Liver (tissue), 9 donors: ENCODE results near the gene NINJ2. TPM values are rescaled to one million over a fixed set of nuclear protein-coding genes. Genes with fewer than 3 reads are reported as not detected.
A peak's percentile ranks its signal among the peaks of the same experiment; 100 is the strongest.

ENCODE experiments used
- DNase-seq: peaks from one replicate; pipeline ENCODE4 v3.0.0-alpha.2; 2017; ENCODE audit warnings: low spot score
- H3K27ac ChIP-seq, 2 donors: one replicate each; pipeline ENCODE4 v1.7.0; 2013; ENCODE audit warnings: inconsistent platforms in 2 of 2, low read length in 2 of 2, control low read depth in 1 of 2, low read depth in 1 of 2, mild to moderate bottlenecking in 1 of 2
- H3K27me3 ChIP-seq, 4 donors: one replicate each; pipeline versions ENCODE4 v1.6.1 to v1.7.0; 2013; ENCODE audit warnings: low read length in 3 of 4, inconsistent platforms in 1 of 4, mild to moderate bottlenecking in 1 of 4, moderate library complexity in 1 of 4; ENCODE audit not compliant: control insufficient read depth in 4 of 4, insufficient read depth in 4 of 4
- H3K36me3 ChIP-seq, 4 donors: one replicate each; pipeline versions ENCODE4 v1.6.1 to v1.7.0; 2013; ENCODE audit warnings: low read length in 3 of 4, mild to moderate bottlenecking in 3 of 4, low read depth in 1 of 4, moderate library complexity in 1 of 4; ENCODE audit not compliant: control insufficient read depth in 4 of 4, insufficient read depth in 3 of 4
- H3K4me1 ChIP-seq, 4 donors: one replicate each; pipeline versions ENCODE4 v1.6.1 to v1.7.0; 2013; ENCODE audit warnings: low read length in 3 of 4, mild to moderate bottlenecking in 3 of 4, moderate library complexity in 1 of 4; ENCODE audit not compliant: control insufficient read depth in 4 of 4, insufficient read depth in 4 of 4
- H3K4me3 ChIP-seq, 3 donors: one replicate each; pipeline versions ENCODE4 v1.6.1 to v1.7.0; 2013; ENCODE audit warnings: low read length in 3 of 3, control low read depth in 1 of 3, low read depth in 1 of 3, mild to moderate bottlenecking in 1 of 3
- H3K9ac ChIP-seq, 2 donors: one replicate each; pipeline ENCODE4 v1.7.0; 2013; ENCODE audit warnings: low read length in 2 of 2, mild to moderate bottlenecking in 2 of 2, moderate library complexity in 2 of 2, control low read depth in 1 of 2, low read depth in 1 of 2
- H3K9me3 ChIP-seq, 4 donors: one replicate each; pipeline versions ENCODE4 v1.6.1 to v1.7.0; 2013; ENCODE audit warnings: low read length in 3 of 4; ENCODE audit not compliant: control insufficient read depth in 4 of 4
- EGR1 ChIP-seq, 2 donors: IDR thresholded peaks; 2 replicates each; pipeline ENCODE4 v1.6.1; 2016 to 2018; ENCODE audit warnings: antibody characterized with exemption in 2 of 2, low read depth in 2 of 2
- FOXA1 ChIP-seq: IDR thresholded peaks from 2 replicates; pipeline ENCODE4 v1.6.1; 2016; ENCODE audit warnings: antibody characterized with exemption
- FOXA2 ChIP-seq: IDR thresholded peaks from 2 replicates; pipeline ENCODE4 v1.6.1; 2016; ENCODE audit warnings: antibody characterized with exemption
- GABPA ChIP-seq, 2 donors: IDR thresholded peaks in 1 of 2; conservative IDR thresholded peaks in 1 of 2; 2 replicates each; pipeline ENCODE4 v1.6.1; 2016; ENCODE audit warnings: antibody characterized with exemption in 2 of 2, mild to moderate bottlenecking in 1 of 2, moderate library complexity in 1 of 2
- HNF4G ChIP-seq: IDR thresholded peaks from 2 replicates; pipeline ENCODE4 v1.6.1; 2016; ENCODE audit warnings: antibody characterized with exemption
- JUND ChIP-seq, 2 donors: IDR thresholded peaks; 2 replicates each; pipeline ENCODE4 v1.6.1; 2016; ENCODE audit warnings: antibody characterized with exemption in 2 of 2
- NR2F2 ChIP-seq: IDR thresholded peaks from 2 replicates; pipeline ENCODE4 v1.6.1; 2016; ENCODE audit warnings: antibody characterized with exemption
- RXRA ChIP-seq, 2 donors: IDR thresholded peaks; 2 replicates each; pipeline ENCODE4 v1.6.1; 2017 to 2018; ENCODE audit warnings: antibody characterized with exemption in 2 of 2, mild to moderate bottlenecking in 1 of 2
- SP1 ChIP-seq: IDR thresholded peaks from 2 replicates; pipeline ENCODE4 v1.6.1; 2018; ENCODE audit warnings: antibody characterized with exemption, mild to moderate bottlenecking
- TAF1 ChIP-seq: conservative IDR thresholded peaks from 2 replicates; pipeline ENCODE4 v1.6.1; 2016; ENCODE audit warnings: antibody characterized with exemption, mild to moderate bottlenecking
- YY1 ChIP-seq: IDR thresholded peaks from 2 replicates; pipeline ENCODE4 v1.6.1; 2016; ENCODE audit warnings: antibody characterized with exemption, mild to moderate bottlenecking
- WGBS: extraction: QIAGEN DNeasy Blood & Tissue Kit; methylation state at CpG from one replicate; pipeline ENCODE4 v1.1.7; 2013; 5-methylcytosine and 5-hydroxymethylcytosine counted together
- polyA plus RNA-seq, 2 donors: library from polyadenylated mRNA; stranded (reverse) in 1 of 2; unstranded in 1 of 2; fragments of 200-250 nt in 1 of 2; fragments of >200 nt in 1 of 2; fragmentation: Nextera tagmentation in 1 of 2; extraction: Ambion mirVana in 1 of 2; gene quantifications; one replicate each; pipeline versions ENCODE4 v1.2.1 to v1.2.3, GENCODE V29; 2013 to 2015
- total RNA-seq, 2 donors: library from RNA; depleted of rRNA; stranded (reverse); fragments of >200 nt; gene quantifications; one replicate each; pipeline ENCODE4 v1.2.3, GENCODE V29; 2014
- TF ChIP-seq, protein P1 (sequence below): IDR thresholded peaks from 2 replicates; pipeline ENCODE4 v1.6.1; 2016; ENCODE audit warnings: antibody characterized with exemption
- TF ChIP-seq, protein P2 (sequence below): IDR thresholded peaks from 2 replicates; pipeline ENCODE4 v1.6.1; 2016; ENCODE audit warnings: antibody characterized with exemption
- TF ChIP-seq, protein P3 (sequence below): fragments of 150-350 bp; IDR thresholded peaks from 2 replicates; pipeline ENCODE4 v1.5.1; 2017; ENCODE audit warnings: improper control_type of control experiment, low read depth, low read length; ENCODE audit not compliant: missing input control
- TF ChIP-seq, protein P4 (sequence below): IDR thresholded peaks from 2 replicates; pipeline ENCODE4 v1.6.1; 2016; ENCODE audit warnings: antibody characterized with exemption
- donor health status: healthy.
- donor health status: healthy.
- donor health status: healthy.
- donor health status: healthy.
- donor health status: healthy.

Gene NINJ2
- total and polyA plus RNA-seq, 4 donors = 6.7 to 16.5 (median 15.4) TPM

DNA sequence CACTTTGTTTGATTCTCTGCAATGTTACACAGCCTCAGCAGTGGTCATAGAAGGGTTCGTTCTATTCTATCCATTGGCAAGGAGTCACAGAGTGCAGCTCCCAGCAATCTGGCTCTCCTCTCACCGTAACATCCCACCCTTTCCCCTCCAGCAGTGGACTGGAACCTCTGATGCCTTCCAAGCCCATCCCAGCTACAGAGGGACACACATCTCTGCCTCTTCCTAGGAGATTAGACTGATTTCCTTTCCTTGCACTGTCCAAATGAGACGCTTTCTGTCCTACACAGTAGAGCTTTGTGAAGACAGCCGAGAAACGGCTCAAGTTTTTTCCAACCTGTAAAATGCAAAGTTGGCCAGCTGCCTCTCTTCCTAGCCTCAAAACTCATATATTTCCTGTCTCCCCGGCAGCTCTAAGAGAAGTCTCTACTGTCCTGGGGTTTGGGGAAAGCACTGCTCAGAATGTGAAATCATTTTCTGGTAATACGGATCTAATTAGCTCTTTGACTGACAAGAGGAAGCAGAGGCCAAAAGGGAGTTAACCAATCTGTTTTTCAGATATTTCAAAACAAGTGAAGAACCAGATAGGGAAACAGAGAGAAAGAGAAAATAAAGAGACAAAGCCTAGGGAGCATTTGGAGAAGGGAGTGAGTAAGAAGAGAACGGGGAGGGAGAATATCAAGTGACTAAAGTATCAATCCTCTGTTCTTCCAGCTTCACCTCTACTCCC is 516 bp downstream of the NINJ2 start:
- H3K36me3 ChIP-seq = no peaks in the 10 kb centered on the region
- peak overlapping the region in 1 of 2 donors; percentile 1 for H3K27ac ChIP-seq
- no peaks in the 10 kb centered on the region for H3K9me3 ChIP-seq
- H3K4me1 ChIP-seq = peaks cover 4 to 17% (median 6%) of the 10 kb centered on the region in 4 donors
- no peaks in the 10 kb centered on the region for H3K27me3 ChIP-seq
- no peak for DNase-seq
- 62% methylated on average over 8 of the region's 8 CpGs for WGBS
- peak overlapping the region in 1 of 2 donors; percentile 65 for H3K9ac ChIP-seq
- H3K4me3 ChIP-seq = no peak overlapping the region
- TF ChIP-seq RXRA (IDR thresholded peaks at IDR 0.05) (no peak), TAF1 (no peak), NR2F2 (no peak), YY1 (no peak), JUND (IDR thresholded peaks at IDR 0.05) (no peak), HNF4G (no peak), FOXA2 (no peak), GABPA (IDR thresholded peaks at IDR 0.05 in 1 of 2, conservative IDR thresholded peaks at IDR 0.05 in 1 of 2) (no peak), FOXA1 (no peak), EGR1 (IDR thresholded peaks at IDR 0.05; ENCODE audit: low read depth in 2 of 2) (no peak), SP1 (no peak)
- TF ChIP-seq, protein P1, sequence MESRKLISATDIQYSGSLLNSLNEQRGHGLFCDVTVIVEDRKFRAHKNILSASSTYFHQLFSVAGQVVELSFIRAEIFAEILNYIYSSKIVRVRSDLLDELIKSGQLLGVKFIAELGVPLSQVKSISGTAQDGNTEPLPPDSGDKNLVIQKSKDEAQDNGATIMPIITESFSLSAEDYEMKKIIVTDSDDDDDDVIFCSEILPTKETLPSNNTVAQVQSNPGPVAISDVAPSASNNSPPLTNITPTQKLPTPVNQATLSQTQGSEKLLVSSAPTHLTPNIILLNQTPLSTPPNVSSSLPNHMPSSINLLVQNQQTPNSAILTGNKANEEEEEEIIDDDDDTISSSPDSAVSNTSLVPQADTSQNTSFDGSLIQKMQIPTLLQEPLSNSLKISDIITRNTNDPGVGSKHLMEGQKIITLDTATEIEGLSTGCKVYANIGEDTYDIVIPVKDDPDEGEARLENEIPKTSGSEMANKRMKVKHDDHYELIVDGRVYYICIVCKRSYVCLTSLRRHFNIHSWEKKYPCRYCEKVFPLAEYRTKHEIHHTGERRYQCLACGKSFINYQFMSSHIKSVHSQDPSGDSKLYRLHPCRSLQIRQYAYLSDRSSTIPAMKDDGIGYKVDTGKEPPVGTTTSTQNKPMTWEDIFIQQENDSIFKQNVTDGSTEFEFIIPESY = no peak
- TF ChIP-seq, protein P2, sequence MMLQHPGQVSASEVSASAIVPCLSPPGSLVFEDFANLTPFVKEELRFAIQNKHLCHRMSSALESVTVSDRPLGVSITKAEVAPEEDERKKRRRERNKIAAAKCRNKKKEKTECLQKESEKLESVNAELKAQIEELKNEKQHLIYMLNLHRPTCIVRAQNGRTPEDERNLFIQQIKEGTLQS = no peak
- TF ChIP-seq, protein P3, sequence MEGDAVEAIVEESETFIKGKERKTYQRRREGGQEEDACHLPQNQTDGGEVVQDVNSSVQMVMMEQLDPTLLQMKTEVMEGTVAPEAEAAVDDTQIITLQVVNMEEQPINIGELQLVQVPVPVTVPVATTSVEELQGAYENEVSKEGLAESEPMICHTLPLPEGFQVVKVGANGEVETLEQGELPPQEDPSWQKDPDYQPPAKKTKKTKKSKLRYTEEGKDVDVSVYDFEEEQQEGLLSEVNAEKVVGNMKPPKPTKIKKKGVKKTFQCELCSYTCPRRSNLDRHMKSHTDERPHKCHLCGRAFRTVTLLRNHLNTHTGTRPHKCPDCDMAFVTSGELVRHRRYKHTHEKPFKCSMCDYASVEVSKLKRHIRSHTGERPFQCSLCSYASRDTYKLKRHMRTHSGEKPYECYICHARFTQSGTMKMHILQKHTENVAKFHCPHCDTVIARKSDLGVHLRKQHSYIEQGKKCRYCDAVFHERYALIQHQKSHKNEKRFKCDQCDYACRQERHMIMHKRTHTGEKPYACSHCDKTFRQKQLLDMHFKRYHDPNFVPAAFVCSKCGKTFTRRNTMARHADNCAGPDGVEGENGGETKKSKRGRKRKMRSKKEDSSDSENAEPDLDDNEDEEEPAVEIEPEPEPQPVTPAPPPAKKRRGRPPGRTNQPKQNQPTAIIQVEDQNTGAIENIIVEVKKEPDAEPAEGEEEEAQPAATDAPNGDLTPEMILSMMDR = no peak
- TF ChIP-seq, protein P4, sequence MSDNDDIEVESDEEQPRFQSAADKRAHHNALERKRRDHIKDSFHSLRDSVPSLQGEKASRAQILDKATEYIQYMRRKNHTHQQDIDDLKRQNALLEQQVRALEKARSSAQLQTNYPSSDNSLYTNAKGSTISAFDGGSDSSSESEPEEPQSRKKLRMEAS = no peak

DNA sequence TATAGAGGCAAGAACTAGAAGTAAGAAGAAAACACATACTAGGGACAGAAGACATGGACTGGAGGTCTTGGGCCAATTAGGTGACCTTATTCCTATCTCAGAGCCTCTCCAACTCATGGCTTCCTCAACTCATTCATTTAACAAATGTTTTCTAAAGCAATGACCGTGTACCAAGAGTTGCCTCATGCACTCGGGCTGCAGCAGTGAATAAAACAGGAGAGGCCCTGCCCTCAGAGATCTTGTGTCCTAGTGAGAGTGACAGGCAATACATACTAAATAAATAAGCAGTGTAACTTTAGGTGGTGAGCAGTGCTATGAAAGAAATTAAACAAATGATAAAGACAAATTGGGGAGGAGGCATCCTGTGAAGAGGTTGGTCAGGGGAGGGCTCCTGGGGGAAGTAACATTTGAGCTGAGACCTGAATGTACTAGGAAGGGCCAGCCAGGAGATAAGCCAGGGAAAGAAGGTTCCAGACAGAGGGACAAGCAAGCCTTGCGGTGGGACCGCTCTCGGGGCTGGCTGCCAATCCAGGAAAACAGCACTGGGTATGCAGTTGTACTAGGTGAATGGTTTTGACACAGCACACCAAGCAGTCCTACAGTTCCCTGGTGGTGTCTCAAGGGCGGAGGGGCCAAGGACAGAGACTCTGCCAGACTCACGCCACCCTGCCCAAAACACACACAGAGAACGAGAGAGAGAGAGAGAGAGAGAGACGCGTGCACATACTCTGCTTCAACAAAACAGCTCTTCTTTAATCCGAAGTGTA is 1.3 kb downstream of the NINJ2 start:
- no peaks in the 10 kb centered on the region for H3K27me3 ChIP-seq
- 91% methylated on average over 11 of the region's 11 CpGs for WGBS
- no peaks in the 10 kb centered on the region for H3K9me3 ChIP-seq
- TF ChIP-seq HNF4G = no peak
- TF ChIP-seq RXRA (IDR thresholded peaks at IDR 0.05) = no peak
- TF ChIP-seq SP1 = no peak
- peaks cover 4 to 17% (median 6%) of the 10 kb centered on the region in 4 donors for H3K4me1 ChIP-seq
- no peak overlapping the region for H3K4me3 ChIP-seq
- H3K9ac ChIP-seq = no peak overlapping the region
- no peaks in the 10 kb centered on the region for H3K36me3 ChIP-seq
- no peak overlapping the region for H3K27ac ChIP-seq
- DNase-seq = no peak
